Lower lobe of right lung (tissue), 2 donors: ENCODE measurements around the gene GIMAP4. TPM values are rescaled to one million over a fixed set of nuclear protein-coding genes. Genes with fewer than 3 reads are reported as not detected.
"Not testable (repeated sequence)": the region's sequence is repeated elsewhere in the genome, so short reads cannot be mapped to it uniquely, and the experiment has no call there.

Experiments
- ATAC-seq, 2 donors: fragments of 200-7000 bp; cut with Tn5 transposase; one replicate each; pipeline ENCODE4 v1.9.1; 2020 to 2022; ENCODE audit warnings: mild to moderate bottlenecking in 2 of 2, moderate library complexity in 2 of 2
- DNase-seq: peaks from one replicate; pipeline ENCODE4 v3.0.0-alpha.2; 2020
- H3K27ac ChIP-seq: fragments of 200-600 bp; one replicate; pipeline ENCODE4 v1.8.0; 2022
- H3K27me3 ChIP-seq: fragments of 200-600 bp; one replicate; pipeline ENCODE4 v1.8.0; 2022; ENCODE audit warnings: low read depth
- H3K36me3 ChIP-seq: fragments of 200-600 bp; one replicate; pipeline ENCODE4 v1.8.0; 2022; ENCODE audit warnings: mild to moderate bottlenecking
- H3K4me1 ChIP-seq: fragments of 200-600 bp; one replicate; pipeline ENCODE4 v1.8.0; 2022
- H3K4me3 ChIP-seq: fragments of 200-600 bp; one replicate; pipeline ENCODE4 v1.8.0; 2022; ENCODE audit warnings: mild to moderate bottlenecking
- H3K9me3 ChIP-seq: fragments of 200-600 bp; one replicate; pipeline ENCODE4 v1.8.0; 2022
- CTCF ChIP-seq: fragments of 200-600 bp; IDR thresholded peaks from one replicate; pipeline ENCODE4 v1.8.0; 2022; ENCODE audit warnings: antibody characterized with exemption, mild to moderate bottlenecking
- intact Hi-C: fragments of 100-400 bp; cut with DNase I; formaldehyde crosslinking; loops from one replicate; pipeline ENCODE4 v1.11.0; 2022
- total RNA-seq: library from RNA; stranded (reverse); fragmentation: NEBNext Ultra II Directional; extraction: Animal tissue kit (Norgen Biotek cat#: 25700); gene quantifications from one replicate; pipeline ENCODE4 v1.2.1, GENCODE V29; 2021
- donor health status: DM: no; HTN: yes; CAD: no; lungs with severe emphysema.

Gene GIMAP4
- total RNA-seq, 1 donor from 2014 or later = 95.7 TPM

- ATAC-seq (no peak), DNase-seq (no peak)
- Histone ChIP-seq H3K27me3 (no peaks in the 10 kb centered on the region), H3K4me1 (no peaks in the 10 kb centered on the region), H3K27ac (no peak overlapping the region), H3K4me3 (no peak overlapping the region), H3K36me3 (no peaks in the 10 kb centered on the region), H3K9me3 (peaks cover 10% of the 10 kb centered on the region)
- intact Hi-C loops = no loop called here
- TF ChIP-seq CTCF = no peak
Measured at GRCh38 chr7:150594805-150595204, 27.6 kb downstream of the GIMAP4 start.

GRCh38 chr7:150595361-150595760 lies 28.2 kb downstream of the GIMAP4 start:
- Histone ChIP-seq H3K4me3 (no peak overlapping the region), H3K36me3 (no peaks in the 10 kb centered on the region), H3K27me3 (no peaks in the 10 kb centered on the region), H3K27ac (no peak overlapping the region), H3K4me1 (no peaks in the 10 kb centered on the region), H3K9me3 (peaks cover 10% of the 10 kb centered on the region)
- no peak for DNase-seq
- intact Hi-C loops = no loop called here
- no peak for TF ChIP-seq CTCF
- no peak for ATAC-seq

- H3K9me3 ChIP-seq, H3K4me1 ChIP-seq, intact Hi-C loops, H3K36me3 ChIP-seq, ATAC-seq, H3K4me3 ChIP-seq, H3K27me3 ChIP-seq, H3K27ac ChIP-seq, DNase-seq: not testable (repeated sequence)
Measured at GRCh38 chr7:150603600-150603999, 36.4 kb downstream of the GIMAP4 start.

GRCh38 chr7:150610233-150610632 lies 43.0 kb downstream of the GIMAP4 start:
- H3K27ac ChIP-seq = no peak overlapping the region
- H3K36me3 ChIP-seq = no peaks in the 10 kb centered on the region
- no peaks in the 10 kb centered on the region for H3K27me3 ChIP-seq
- H3K9me3 ChIP-seq = no peaks in the 10 kb centered on the region
- no peak overlapping the region for H3K4me3 ChIP-seq
- no peak for TF ChIP-seq CTCF
- ATAC-seq (no peak), DNase-seq (no peak)
- intact Hi-C loops = no loop called here
- H3K4me1 ChIP-seq = no peaks in the 10 kb centered on the region

- ATAC-seq (no peak), DNase-seq (no peak)
- no peaks in the 10 kb centered on the region for H3K4me1 ChIP-seq
- H3K27me3 ChIP-seq = no peaks in the 10 kb centered on the region
- TF ChIP-seq CTCF = no peak
- H3K9me3 ChIP-seq = no peaks in the 10 kb centered on the region
- intact Hi-C loops = no loop called here
- no peak overlapping the region for H3K27ac ChIP-seq
- no peaks in the 10 kb centered on the region for H3K36me3 ChIP-seq
- H3K4me3 ChIP-seq = no peak overlapping the region
Measured at GRCh38 chr7:150612925-150613324, 45.7 kb downstream of the GIMAP4 start.

- H3K36me3 ChIP-seq = no peaks in the 10 kb centered on the region
- ATAC-seq (no peak), DNase-seq (no peak)
- no peaks in the 10 kb centered on the region for H3K27me3 ChIP-seq
- no peak for TF ChIP-seq CTCF
- no peaks in the 10 kb centered on the region for H3K4me1 ChIP-seq
- H3K9me3 ChIP-seq = no peaks in the 10 kb centered on the region
- H3K4me3 ChIP-seq = no peak overlapping the region
- H3K27ac ChIP-seq = no peak overlapping the region
- intact Hi-C loops = no loop called here
Measured at GRCh38 chr7:150613880-150614279, 46.7 kb downstream of the GIMAP4 start.

GRCh38 chr7:150614426-150614825 lies 47.2 kb downstream of the GIMAP4 start:
- ATAC-seq, H3K4me3 ChIP-seq, H3K9me3 ChIP-seq, intact Hi-C loops, H3K36me3 ChIP-seq, H3K4me1 ChIP-seq, H3K27me3 ChIP-seq, H3K27ac ChIP-seq, DNase-seq: not testable (repeated sequence)

GRCh38 chr7:150615221-150615755 lies 48.1 kb downstream of the GIMAP4 start:
- intact Hi-C loops, DNase-seq: not testable (repeated sequence)

More at GRCh38 chr7:150615221-150615755, 48.1 kb downstream of the GIMAP4 start:
- not testable (repeated sequence) for H3K4me1 ChIP-seq, H3K9me3 ChIP-seq, H3K27ac ChIP-seq, H3K4me3 ChIP-seq, H3K36me3 ChIP-seq, H3K27me3 ChIP-seq, ATAC-seq
